Stimulated activated CD8-positive, alpha-beta memory T cell treated with anti-CD3 and anti-CD28 coated beads, Interleukin-12 subunit alpha, Interleukin-12 subunit beta, amount 100 ng/mL, for 24 hours (primary cell): ENCODE results near the gene TMEM119.
"Not testable (repeated sequence)": the region's sequence is repeated elsewhere in the genome, so short reads cannot be mapped to it uniquely, and the experiment has no call there.

Experiments used
- DNase-seq: peaks from one replicate; pipeline ENCODE4 v3.0.0-alpha.2; 2020; ENCODE audit errors: extremely low read depth

Gene TMEM119

DNA sequence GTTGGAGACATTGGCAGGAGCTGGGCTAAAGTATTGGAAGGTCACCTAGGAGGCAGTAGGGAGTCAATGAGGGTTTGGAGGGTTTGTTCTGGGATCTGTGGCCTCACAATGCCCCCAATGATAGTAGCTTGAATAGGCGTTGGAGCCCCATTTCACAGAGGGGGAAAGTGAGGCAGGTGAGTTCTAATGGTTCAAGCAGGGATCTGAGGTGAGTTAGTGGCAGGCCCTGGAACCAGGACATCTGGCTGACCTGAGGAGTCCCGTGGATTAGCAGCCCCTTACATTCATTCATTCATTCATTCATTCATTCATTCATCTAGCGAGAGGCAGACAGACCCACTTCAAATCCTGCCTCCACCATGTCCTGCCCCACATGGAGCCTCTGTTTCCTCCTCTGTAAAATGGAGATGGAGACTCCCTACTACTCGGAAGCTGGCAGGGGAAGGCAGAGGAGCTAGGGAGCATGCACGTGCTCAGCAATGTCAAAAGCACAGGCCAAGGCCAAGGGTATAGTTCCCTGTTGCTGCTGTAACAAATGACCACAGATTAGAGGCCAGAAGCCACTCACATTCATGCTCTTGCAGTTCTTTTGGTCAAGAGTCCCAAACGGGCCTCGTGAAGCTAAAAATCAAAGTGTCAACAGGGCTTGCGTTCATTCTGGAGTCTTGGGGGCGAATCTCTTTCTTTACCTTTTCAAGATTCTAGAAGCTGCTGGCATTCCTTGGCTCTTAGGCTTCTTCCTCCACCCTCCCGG, 2.2 kb upstream of the TMEM119 start:
- no peak for DNase-seq

DNA sequence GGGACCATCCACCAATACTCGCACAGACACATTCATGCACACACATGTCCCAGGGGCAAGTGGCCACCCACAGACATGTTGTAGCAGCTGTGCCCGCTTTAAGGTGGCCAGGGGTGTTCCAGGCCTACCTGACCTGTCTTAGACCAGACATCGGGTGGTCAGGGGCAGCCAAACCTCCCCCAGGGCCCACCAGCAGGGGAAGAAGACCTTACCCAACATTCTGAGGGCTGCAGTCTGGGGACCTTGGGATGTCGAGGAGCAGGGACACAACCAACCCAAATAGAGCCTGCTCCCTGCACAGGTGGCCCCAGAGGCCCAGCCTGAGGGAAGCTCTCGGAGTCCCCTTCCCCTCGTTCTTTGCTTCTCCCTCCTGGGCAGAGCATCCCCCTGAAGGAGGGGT, 1.7 kb upstream of the TMEM119 start:
- DNase-seq = no peak

DNA sequence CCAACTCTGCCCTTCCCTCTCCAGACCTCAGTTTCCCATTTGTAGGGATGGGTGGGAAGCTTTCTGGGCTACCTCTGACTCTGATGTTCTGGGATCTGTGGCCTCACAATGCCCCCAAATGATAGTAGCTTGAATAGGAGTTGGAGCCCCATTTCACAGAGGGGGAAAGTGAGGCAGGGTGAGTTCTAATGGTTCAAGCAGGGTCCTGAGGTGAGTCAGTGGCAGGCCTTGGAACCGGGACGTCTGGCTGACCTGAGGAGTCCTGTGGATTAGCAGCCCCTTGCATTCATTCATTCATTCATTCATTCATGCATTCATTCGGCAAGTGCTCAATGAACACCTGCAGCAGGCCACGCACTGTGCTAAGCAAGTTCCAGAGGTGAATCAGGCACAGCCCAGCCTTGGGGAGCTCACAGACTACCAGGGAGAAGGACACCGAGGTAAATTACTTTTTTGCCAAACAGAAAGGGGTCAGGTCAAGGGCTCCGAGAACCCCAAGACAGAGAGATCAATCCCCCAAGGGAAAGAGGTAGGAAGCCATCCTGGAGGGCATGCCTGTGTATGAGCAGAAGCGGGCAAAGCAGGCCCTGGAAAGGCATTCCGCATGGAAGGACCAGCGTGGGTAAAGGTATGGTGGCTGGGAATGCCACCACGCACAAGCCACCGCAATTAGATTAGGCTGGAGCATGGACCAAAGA, 818 bp upstream of the TMEM119 start:
- DNase-seq = no peak

DNA sequence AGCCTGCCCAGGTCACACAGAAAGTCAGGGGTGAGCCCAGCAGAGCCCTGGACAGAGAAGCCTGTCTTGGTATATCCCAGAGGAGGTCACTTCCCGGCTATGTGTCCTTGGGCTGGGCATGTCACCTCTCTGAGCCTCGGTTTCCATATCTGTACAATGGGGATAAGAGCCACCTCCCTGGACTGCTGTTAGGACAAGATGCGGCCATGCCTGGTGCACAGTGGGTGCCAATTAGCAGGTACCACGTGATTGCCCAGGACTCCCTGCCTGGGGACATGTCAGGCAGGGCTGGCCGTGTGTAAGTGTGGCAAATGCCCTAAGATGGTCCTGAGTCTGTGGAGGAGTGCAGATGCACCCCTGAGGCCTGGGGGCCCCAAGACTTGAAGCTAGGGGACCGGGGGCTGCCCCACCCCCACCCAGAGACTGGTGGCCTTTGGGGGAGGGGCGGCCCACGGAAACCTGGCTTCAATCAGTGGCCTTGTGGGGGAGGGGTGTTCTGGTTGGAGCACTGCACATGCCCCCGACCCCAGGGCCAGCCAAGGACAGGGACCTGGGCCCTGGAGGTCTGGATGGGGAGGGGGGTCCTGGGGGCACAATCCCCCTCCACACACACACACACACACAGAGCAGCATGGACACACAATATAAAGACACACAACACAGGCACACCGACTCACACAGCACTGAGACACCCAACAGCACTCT, 878 bp downstream of the TMEM119 start:
- DNase-seq = no peak

DNA sequence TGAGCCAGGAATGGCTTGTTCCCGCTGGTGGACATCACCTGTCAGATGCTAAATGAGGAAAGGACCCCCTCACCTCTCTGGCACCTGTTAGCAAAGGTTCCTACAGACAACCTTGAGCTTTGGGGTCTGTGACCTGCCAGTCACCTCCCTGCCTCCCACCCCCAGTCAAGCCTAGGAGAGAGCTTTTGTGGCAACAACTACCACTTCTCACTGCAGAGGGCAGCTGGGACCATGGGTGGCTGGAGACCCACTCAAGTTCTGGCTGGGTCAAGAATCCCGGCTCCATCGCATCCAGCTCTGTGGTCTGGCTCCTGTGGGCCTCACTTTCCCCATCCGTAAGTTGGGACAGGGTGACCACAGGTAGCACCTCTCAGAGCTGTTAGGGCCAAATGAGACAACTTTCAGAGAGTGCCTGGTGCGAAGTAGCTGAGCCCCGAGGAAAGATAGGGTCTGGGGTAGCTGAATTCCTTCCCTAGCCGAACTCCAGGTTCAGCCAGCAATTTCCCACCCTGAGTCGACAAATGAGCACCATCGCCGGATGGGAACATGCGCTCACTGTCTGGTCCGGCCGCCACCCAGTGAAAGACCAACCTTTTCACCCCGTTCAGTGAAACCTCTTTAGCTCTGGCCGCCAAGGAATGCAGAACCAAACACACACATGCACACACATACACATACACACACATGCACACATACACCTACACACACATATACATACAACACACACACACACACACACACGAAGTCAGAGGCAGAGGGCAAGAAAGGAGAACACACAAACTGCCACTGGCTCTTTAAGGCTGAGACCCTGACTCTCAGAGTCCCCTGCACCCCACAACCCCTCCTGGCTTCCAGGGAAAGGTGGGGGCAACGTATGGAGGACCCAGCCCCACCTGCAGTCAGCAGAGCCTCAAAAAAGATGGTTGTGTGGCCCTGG, 1.9 kb downstream of the TMEM119 start:
- no peak for DNase-seq

DNA sequence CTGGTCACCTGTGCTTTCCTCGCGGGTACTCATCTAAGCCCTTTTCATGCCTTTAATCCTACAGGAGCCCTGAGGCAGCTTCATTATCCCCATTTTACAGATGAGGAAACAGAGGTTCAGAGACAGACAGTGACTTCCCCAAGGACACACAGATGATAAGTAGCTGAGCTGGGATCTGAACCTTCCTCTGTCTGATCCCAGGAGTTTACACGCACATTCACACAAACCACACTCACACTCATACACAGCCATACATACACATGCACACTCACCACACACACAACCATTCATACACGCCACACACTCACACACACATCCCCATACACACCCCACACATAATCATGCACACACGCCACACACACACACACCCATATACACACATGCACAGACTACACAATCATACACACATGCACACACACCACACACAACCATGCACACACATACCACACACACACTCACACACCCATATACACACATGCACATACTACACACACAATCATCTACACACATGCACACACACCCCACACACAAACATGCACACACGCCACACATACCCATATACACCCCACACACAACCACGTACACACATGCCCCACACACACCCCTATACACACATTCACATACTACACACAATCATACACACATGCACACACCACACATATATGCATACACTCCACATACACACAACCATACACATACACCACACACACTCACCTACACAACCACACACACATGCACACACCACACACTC, 2.7 kb downstream of the TMEM119 start:
- no peak for DNase-seq

DNA sequence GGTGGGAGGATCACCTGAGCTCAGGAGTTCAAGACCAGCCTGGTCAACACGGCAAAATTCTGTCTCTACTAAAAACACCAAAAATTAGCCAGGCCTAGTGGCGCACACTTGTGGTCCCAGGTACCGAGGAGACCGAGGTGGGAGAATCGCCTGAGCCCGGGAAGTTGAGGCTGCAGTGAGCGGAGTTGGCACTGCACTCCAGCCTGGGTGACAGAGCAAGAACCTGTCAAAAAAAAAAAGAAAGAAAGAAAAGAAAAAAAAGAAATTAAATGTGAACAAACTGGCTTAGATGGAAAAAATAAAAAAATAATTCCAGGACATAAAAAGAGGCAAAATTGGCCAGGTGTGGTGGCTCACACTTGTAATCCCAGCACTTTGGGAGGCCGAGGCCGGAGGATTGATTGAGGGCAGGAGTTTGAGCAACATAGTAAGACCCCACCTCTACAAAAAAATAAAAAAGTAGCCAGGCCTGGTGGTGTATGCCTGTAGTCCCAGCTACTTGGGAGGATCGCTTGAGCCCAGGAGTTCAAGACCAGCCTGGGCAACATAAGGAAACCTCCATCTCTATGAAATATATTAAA, 3.5 kb downstream of the TMEM119 start:
- DNase-seq = no peak

DNA sequence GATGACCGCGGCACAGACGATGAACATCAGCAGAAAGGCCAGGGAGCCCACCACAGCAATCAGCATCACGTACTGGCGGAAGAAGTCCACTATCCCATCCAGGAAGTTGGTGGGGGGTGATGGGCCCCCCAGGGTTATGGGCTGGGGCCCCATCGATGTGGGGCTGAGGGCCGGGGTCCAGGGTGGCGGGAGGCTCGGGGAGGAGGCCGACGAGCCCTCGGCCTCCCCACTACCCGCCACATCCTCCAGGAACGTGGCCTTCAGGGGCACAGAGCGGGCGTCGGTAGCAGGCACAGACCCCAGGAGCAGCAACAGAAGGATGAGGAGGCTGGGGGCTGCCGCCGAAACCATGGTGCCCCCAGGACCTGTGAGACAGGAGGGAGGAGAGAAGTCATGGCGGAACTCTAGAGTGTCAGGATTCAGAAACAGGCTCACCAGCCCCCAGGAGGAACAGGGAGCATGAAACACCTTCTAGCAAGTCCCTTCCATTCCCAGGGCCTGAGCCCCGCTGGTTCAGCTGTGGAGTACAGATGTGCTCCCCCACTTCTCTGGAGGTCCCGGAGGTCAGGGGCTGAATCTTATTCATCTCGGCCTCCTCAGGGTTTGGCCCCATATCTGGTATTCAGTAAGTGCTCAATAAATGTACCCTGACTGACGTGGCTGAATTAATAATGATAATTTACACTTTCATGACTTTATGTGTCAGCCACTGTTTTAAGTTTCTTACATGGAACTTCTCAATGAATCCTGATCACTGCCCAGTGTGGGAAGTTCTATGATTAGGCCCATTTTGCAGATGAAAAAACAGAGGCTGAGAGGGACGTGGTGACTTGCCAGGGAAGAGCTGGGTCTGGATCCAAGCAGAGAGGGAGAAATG, 5.6 kb downstream of the TMEM119 start:
- no peak for DNase-seq

DNA sequence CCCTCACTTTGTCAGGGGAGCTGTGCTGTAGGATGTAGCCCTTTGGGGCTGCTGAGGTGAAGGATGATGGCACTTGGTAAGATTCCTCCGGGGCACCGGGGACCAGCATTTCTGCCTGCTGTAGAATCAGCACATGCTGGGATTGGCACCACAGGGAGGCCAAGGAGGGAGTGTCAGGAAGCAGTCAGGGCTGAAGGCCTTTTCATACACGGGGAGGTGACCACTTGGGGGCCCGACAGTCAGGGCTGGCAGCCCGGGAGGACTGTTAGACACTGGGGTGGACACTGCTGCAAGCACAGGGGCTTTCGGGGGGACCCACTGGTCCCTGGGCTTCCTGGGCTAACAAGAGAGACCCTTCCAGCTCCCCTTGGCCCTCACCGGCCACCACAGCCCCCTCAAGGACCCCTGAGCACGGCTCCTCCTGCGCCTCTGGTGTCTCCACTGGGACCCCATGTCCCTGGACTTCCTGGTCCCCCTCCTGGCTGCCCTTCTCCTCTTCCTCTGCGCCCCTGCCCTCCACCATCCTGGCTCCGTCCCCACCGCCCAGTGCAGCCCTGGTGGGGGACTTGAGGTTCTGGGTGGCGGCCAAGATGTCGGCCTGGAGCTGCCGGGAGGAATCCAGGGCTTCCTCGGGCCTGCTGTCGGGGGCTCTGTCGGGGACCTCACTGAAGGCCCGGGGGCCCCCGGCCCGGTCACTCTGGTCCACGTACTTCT, 6.5 kb downstream of the TMEM119 start:
- no peak for DNase-seq

DNA sequence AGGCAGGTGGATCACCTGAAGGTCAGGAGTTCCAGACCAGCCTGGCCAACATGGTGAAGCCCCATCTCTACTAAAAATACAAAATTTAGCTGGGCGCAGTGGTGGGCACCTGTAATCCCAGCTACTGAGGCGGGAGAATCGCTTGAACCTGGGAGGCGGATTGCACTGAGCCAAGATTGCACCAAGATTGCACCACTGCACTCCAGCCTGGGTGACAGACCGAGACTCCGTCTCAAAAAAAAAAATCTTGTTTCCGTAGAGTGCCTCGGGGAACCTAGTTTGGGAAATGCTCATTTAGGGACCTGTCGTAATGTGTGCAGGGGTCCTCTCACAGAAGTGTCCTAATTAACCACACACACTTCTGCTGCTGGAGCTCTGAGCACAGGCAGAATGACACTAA, 7.4 kb downstream of the TMEM119 start:
- DNase-seq = not testable (repeated sequence)

DNA sequence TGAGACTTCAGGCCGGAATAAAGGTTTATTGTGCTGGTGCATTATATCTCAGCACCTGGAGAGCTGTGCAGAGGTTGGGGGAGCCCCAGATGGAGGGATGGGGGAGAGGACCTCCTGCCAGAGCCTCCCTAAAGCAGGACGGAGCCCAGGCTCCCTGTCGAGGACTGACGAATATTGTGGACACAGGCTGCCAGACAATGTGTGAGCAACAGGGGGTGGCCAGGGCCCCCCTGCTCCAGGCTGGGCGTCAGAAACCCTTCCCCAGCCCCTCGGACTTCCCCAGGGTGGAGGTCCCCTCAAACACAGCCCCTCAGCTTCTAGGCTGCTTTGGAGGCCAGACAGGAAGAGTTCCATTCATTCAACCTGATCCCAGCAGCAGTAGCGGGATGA, 8.0 kb downstream of the TMEM119 start:
- no peak for DNase-seq

DNA sequence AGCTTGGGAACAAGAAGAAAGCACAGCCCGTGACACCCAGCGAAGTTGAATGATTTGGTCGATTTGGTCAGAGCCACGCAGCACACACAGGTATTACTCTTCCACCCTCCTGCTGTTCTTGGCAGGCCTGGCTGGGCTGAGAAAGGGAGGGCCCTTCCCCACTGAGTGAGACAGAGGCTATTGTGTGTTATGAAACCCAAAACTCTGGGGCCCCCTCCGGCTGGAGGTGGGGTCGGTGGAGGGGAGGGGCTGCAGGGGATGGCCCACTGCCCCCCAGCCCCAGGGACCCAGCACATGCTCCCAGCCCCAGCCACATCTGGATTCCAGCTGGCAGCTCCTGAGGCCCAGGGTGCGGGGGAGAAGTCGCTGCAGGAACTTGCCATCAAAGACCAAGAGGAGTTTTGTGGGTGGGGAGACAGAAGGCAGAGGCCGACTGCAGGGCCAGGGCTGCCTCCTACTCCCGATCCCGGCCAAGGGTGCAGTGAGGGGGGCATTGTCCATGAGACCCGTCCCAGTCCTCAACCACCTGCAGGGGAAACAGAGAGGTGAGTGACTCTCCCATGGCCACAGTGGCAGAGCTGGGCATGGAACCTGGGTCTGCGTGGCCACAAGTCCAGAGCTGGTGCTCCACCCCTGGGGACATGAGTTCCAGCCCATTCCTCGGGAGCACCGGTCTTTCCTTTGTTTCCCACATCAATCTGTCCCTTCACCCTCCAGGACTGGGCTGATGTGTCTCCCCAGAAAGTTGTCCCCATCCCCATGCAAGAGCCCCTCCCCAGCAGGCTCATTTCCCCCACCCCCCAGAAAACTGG, 8.7 kb downstream of the TMEM119 start:
- DNase-seq = no peak

DNA sequence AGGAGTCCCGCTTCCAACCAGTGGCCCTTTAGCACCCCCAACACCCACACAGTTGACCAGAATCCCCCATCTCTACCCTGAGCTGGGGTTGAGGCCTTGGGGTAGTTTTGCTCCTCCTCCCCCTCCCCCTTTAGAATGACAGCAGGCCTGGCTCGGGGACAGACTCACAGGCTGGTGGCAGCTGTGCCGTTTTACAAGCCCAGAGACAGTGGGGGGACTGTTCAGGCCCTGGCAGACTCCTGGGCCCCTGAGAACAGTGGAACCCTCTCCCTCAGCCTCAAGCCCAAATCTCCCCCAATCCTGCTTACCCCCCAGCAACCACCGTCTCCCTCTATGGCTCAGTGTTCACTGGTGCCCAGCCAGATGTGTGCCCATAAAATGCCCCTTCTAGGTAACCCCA, 10.1 kb downstream of the TMEM119 start:
- DNase-seq = no peak

DNA sequence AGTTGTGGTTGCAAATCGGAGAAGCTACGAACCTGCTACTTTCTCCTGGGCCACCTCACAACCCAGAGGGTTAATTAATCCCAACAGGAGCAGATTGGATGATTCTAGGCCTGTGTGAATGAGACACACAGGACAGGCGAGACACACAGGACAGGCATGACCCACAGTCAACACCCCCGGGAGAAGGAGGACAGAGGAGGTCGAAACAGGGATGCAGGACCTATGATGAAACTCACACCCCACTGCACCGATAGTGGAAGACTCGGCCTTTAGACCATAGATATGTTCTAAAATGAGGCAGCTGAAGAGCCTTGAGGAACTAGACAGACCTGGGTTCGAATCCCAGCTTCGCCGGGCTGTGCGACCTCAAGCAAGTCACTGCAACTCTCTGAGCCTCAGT, 11.6 kb downstream of the TMEM119 start:
- DNase-seq = no peak

DNA sequence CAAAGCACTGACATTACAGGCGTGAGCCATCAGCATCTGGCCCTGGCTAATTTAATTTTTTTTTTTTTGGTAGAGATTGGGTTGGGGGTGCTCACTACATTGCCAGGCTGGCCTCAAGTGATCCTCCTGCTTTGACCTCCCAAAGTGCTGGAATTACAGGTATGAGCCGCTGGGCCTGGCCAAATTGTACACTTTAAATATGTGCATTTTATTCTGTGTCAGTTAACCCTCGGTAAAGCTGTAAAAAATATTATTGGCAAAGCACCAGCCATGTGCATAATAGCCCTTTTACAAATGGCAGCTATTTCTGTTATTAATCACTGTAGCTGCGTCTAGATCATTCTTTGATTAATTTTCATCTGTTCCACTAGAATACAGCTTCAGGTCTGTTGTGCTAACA, 12.0 kb downstream of the TMEM119 start:
- DNase-seq = no peak

DNA sequence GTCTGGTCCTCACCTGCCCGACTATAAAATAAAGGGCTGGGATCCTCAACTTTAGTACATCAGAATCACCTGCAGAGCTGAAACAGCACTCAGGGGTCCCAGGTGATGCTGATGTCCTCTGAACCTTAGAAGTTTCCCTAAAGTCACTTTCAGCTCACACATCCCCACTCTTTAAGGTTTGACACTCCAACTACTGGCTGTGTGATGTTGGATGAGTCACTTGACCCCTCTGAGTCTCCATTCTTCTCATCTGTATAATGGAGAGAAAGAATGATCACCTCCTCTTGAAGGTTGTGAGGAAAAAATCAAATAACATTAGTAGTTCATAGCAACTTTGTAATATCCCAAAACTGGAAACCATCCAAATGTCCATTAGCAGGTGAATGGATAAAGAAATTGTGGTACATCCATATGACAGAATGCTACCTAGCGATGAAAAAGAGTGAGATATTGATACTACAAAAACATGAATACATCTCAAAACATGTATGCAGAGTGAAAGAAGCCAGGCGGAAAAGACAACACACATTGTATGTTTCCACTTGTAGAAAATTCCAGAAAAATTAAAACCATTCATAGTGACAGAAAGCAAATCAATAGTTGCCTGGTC, 13.3 kb downstream of the TMEM119 start:
- no peak for DNase-seq

DNA sequence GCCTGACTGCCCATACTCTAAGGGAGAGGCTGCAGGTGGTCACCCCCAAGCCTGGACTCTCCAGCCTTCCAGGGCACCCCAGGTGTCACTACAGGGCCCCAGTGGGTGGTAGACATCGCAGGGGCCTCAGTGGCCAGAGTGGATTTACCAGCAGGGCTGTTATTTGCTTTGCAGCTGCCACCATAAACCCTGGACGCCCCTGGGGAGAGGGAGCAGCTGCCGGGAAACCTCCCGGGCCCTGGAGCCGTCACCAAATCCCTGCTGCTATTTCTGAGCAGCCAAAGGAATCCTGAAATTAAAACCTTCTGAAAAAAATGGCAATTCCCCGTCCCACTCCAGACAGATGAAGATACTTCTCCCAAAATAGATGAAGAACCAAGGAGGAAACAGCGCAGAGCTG, 13.9 kb downstream of the TMEM119 start:
- DNase-seq = no peak
